Progenitor cell of endocrine pancreas (in vitro differentiated cells): Measurements from ENCODE around the gene CLDN2. TPM values are rescaled to one million over a fixed set of nuclear protein-coding genes. Genes with fewer than 3 reads are reported as not detected.

ENCODE experiments used
- DNase-seq: peaks from one replicate; pipeline ENCODE4 v3.0.0; 2021; ENCODE audit warnings: low spot score; ENCODE audit not compliant: unreplicated experiment
- H3K27ac Mint-ChIP-seq: 2 replicates; pipeline ENCODE4 v1.8.0; 2021; ENCODE audit warnings: mild to moderate bottlenecking, moderate library complexity, mixed read lengths
- H3K27me3 Mint-ChIP-seq: 2 replicates; pipeline ENCODE4 v1.8.0; 2021; ENCODE audit warnings: mixed read lengths
- H3K36me3 Mint-ChIP-seq: 2 replicates; pipeline ENCODE4 v1.8.0; 2022; ENCODE audit warnings: mixed read lengths; ENCODE audit not compliant: insufficient read depth
- H3K4me1 Mint-ChIP-seq: 2 replicates; pipeline ENCODE4 v1.8.0; 2021; ENCODE audit warnings: low read depth, mixed read lengths
- H3K4me3 Mint-ChIP-seq: 2 replicates; pipeline ENCODE4 v1.8.0; 2021; ENCODE audit warnings: low read depth, mild to moderate bottlenecking, moderate library complexity, mixed read lengths
- H3K9me3 Mint-ChIP-seq: 2 replicates; pipeline ENCODE4 v1.8.0; 2021; ENCODE audit warnings: low read depth, mixed read lengths
- CTCF ChIP-seq: fragments of 200-600 bp; sonication (generic); IDR thresholded peaks from one replicate; pipeline ENCODE4 v1.5.0; 2021; ENCODE audit warnings: antibody characterized with exemption, mild to moderate bottlenecking; ENCODE audit not compliant: unreplicated experiment
- total RNA-seq: library from RNA; stranded (reverse); gene quantifications from 2 replicates; pipeline ENCODE4 v1.2.1, GENCODE V29; 2021

Gene CLDN2
- total RNA-seq, 1 donor from 2014 or later, result 1.2 TPM

- H3K4me1 Mint-ChIP-seq, result peaks cover 12% of the 10 kb centered on the region
- H3K27me3 Mint-ChIP-seq, result no peaks in the 10 kb centered on the region
- H3K9me3 Mint-ChIP-seq, result peaks cover 12% of the 10 kb centered on the region
- H3K36me3 Mint-ChIP-seq, result peaks cover 8% of the 10 kb centered on the region
- H3K4me3 Mint-ChIP-seq, result no peak overlapping the region
- no peak for TF ChIP-seq CTCF
- DNase-seq, result no peak
- H3K27ac Mint-ChIP-seq, result no peak overlapping the region
Measured at GRCh38 chrX:106954041-106954440, 33.8 kb downstream of the CLDN2 start.

GRCh38 chrX:106955004-106955772 lies 35.0 kb downstream of the CLDN2 start:
- H3K4me1 Mint-ChIP-seq, result peaks cover 12% of the 10 kb centered on the region
- H3K4me3 Mint-ChIP-seq, result no peak overlapping the region
- H3K36me3 Mint-ChIP-seq, result peaks cover 5% of the 10 kb centered on the region
- peaks cover 8% of the 10 kb centered on the region for H3K9me3 Mint-ChIP-seq
- DNase-seq, result no peak
- H3K27me3 Mint-ChIP-seq, result no peaks in the 10 kb centered on the region
- TF ChIP-seq CTCF, result no peak
- no peak overlapping the region for H3K27ac Mint-ChIP-seq

GRCh38 chrX:106957856-106958255 lies 37.7 kb downstream of the CLDN2 start:
- Mint-ChIP-seq H3K4me3 (no peak overlapping the region), H3K36me3 (peaks cover 9% of the 10 kb centered on the region), H3K9me3 (peaks cover 4% of the 10 kb centered on the region), H3K4me1 (peaks cover 7% of the 10 kb centered on the region), H3K27ac (no peak overlapping the region), H3K27me3 (no peaks in the 10 kb centered on the region)
- no peak for TF ChIP-seq CTCF
- no peak for DNase-seq

GRCh38 chrX:106959901-106960300 lies 39.7 kb downstream of the CLDN2 start:
- peaks cover 5% of the 10 kb centered on the region for H3K4me1 Mint-ChIP-seq

GRCh38 chrX:106963111-106963510 lies 42.9 kb downstream of the CLDN2 start:
- Mint-ChIP-seq H3K9me3 (peaks cover 27% of the 10 kb centered on the region), H3K27me3 (no peaks in the 10 kb centered on the region), H3K27ac (no peak overlapping the region), H3K4me1 (no peaks in the 10 kb centered on the region), H3K36me3 (peaks cover 12% of the 10 kb centered on the region), H3K4me3 (no peak overlapping the region)
- no peak for TF ChIP-seq CTCF
- DNase-seq, result no peak

More at GRCh38 chrX:106959901-106960300, 39.7 kb downstream of the CLDN2 start:
- Mint-ChIP-seq H3K36me3 (peaks cover 14% of the 10 kb centered on the region), H3K9me3 (peaks cover 12% of the 10 kb centered on the region), H3K27ac (no peak overlapping the region), H3K4me3 (no peak overlapping the region), H3K27me3 (no peaks in the 10 kb centered on the region)
- no peak for DNase-seq
- TF ChIP-seq CTCF, result peak; percentile 49
